Measurements from ENCODE around the gene UFM1. TPM values are rescaled to one million over a fixed set of nuclear protein-coding genes. Genes with fewer than 3 reads are reported as not detected.

UFM1 gene
- total and polyA plus RNA-seq, 2 donors (not counting 3 experiments of a cell fraction or from before 2014, with no cell fraction given) = 16.8 to 51.5 TPM

GRCh38 chr13:38376546-38376945, 26.9 kb downstream of the UFM1 start:
- H4K20me1 ChIP-seq (replicated peaks; ENCODE audit: control insufficient read depth, extremely low read depth, insufficient read depth, low read length) = no peaks in the 10 kb centered on the region
- H3K9me1 ChIP-seq (replicated peaks; ENCODE audit: control insufficient read depth, extremely low read depth, insufficient read depth, low read length) = no peaks in the 10 kb centered on the region
- peaks cover 2 to 5% of the 10 kb centered on the region in 2 experiments for H3K27me3 ChIP-seq (ENCODE audit: control insufficient read depth in 2 of 2, insufficient read depth in 2 of 2, low read length in 2 of 2)
- no peaks in the 10 kb centered on the region for H3K9me3 ChIP-seq (replicated peaks; ENCODE audit: control insufficient read depth, insufficient read depth, low read length)
- POLR2A ChIA-PET = no interaction called here
- no peak overlapping the region for H3K4me3 ChIP-seq (replicated peaks in 1 of 3; ENCODE audit: insufficient read depth in 1 of 3, low read depth in 1 of 3, low read length in 3 of 3)
- no peaks in the 10 kb centered on the region for H3K36me3 ChIP-seq (ENCODE audit: control insufficient read depth in 2 of 2, extremely low read depth in 1 of 2, insufficient read depth in 2 of 2, low read length in 2 of 2)
- H3K27ac ChIP-seq (ENCODE audit: insufficient read depth, low read depth, low read length) = no peak overlapping the region
- H3K9ac ChIP-seq (replicated peaks; ENCODE audit: extremely low read depth, insufficient read depth, low read length) = no peak overlapping the region
- CTCF ChIA-PET = no interaction called here
- no TSS peak for BruUV-seq (replicated peaks)
- H3K4me2 ChIP-seq (ENCODE audit: insufficient read depth, low read length) = no peak overlapping the region
- H3K4me1 ChIP-seq (ENCODE audit: control insufficient read depth, extremely low read depth, insufficient read depth, low read length) = no peaks in the 10 kb centered on the region
- intact Hi-C loops (cut with micrococcal nuclease) = no loop called here
- no peak for TF ChIP-seq POLR2AphosphoS5 (IDR thresholded peaks at IDR 0.05; ENCODE audit: insufficient read depth, low read depth, low read length)
- TF ChIP-seq, protein P1, sequence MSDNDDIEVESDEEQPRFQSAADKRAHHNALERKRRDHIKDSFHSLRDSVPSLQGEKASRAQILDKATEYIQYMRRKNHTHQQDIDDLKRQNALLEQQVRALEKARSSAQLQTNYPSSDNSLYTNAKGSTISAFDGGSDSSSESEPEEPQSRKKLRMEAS (IDR thresholded peaks at IDR 0.05; ENCODE audit: insufficient read depth, insufficient read length) = no peak
- no peak for TF ChIP-seq MYC (IDR thresholded peaks at IDR 0.05; ENCODE audit: low read depth, low read length)
- DNase-seq (ENCODE audit: low read depth, low spot score) (no peak), FAIRE-seq (no peak)
- H2AFZ ChIP-seq (ENCODE audit: low read depth, low read length) = no peak overlapping the region
- dilution Hi-C loops (cut with MboI; ENCODE audit: extremely low pct_ligation_motif_present, low sequenced_read_pairs) = no loop called here
- no peaks in the 10 kb centered on the region for H3K79me2 ChIP-seq (ENCODE audit: control insufficient read depth, insufficient read depth, low read length)

DNA sequence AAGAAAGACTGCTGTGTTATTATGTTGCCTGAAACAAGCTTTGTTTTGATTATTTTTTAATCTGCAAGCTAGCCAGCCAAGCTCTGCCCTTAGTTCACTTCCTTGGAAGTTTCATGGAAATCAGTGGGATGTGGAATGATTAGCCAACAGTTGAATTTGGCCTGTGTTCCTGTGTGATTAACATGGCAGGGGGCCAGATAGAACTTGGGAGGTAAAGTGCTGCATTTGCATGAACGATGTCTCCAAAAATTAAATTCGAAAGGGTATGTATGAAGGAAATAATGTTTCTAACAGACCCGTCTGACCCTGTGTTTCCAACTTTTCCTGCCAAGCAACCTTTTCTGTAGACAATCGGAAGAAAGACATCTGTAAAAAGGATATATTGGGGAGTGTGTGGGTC, 32.2 kb downstream of the UFM1 start:
- intact Hi-C loops (cut with micrococcal nuclease) = no loop called here
- CTCF ChIA-PET = interaction anchor here (0.6 kb wide), 1 partner anchor 67 kb away, joined by 3 read pairs; no protein-coding TSS in a partner anchor
- Histone ChIP-seq H4K20me1 (replicated peaks; ENCODE audit: control insufficient read depth, extremely low read depth, insufficient read depth, low read length) (no peaks in the 10 kb centered on the region), H2AFZ (ENCODE audit: low read depth, low read length) (no peak overlapping the region), H3K27me3 (ENCODE audit: control insufficient read depth in 2 of 2, insufficient read depth in 2 of 2, low read length in 2 of 2) (peaks cover 0 to 2% of the 10 kb centered on the region in 2 experiments), H3K4me3 (replicated peaks in 1 of 3; ENCODE audit: insufficient read depth in 1 of 3, low read depth in 1 of 3, low read length in 3 of 3) (no peak overlapping the region), H3K4me2 (ENCODE audit: insufficient read depth, low read length) (no peak overlapping the region), H3K9ac (replicated peaks; ENCODE audit: extremely low read depth, insufficient read depth, low read length) (no peak overlapping the region), H3K27ac (ENCODE audit: insufficient read depth, low read depth, low read length) (no peak overlapping the region), H3K9me1 (replicated peaks; ENCODE audit: control insufficient read depth, extremely low read depth, insufficient read depth, low read length) (no peaks in the 10 kb centered on the region), H3K4me1 (ENCODE audit: control insufficient read depth, extremely low read depth, insufficient read depth, low read length) (no peaks in the 10 kb centered on the region), H3K79me2 (ENCODE audit: control insufficient read depth, insufficient read depth, low read length) (no peaks in the 10 kb centered on the region), H3K36me3 (ENCODE audit: control insufficient read depth in 2 of 2, extremely low read depth in 1 of 2, insufficient read depth in 2 of 2, low read length in 2 of 2) (no peaks in the 10 kb centered on the region), H3K9me3 (replicated peaks; ENCODE audit: control insufficient read depth, insufficient read depth, low read length) (no peaks in the 10 kb centered on the region)
- TF ChIP-seq GATA2 (IDR thresholded peaks at IDR 0.05; ENCODE audit: insufficient read depth, insufficient read length, low read depth, low read length) (no peak), FOS (IDR thresholded peaks at IDR 0.05; ENCODE audit: borderline replicate concordance, insufficient read depth, low read length) (no peak), MYC (IDR thresholded peaks at IDR 0.05; ENCODE audit: low read depth, low read length) (no peak), EZH2 (IDR thresholded peaks at IDR 0.05; ENCODE audit: borderline replicate concordance, low read depth, low read length, severe bottlenecking) (no peak), POLR2A (IDR thresholded peaks at IDR 0.05; ENCODE audit: low read depth, low read length) (no peak), POLR2AphosphoS5 (IDR thresholded peaks at IDR 0.05; ENCODE audit: insufficient read depth, low read depth, low read length) (no peak), JUN (IDR thresholded peaks at IDR 0.05; ENCODE audit: borderline replicate concordance, insufficient read depth, insufficient read length, low read depth) (no peak)
- TF ChIP-seq, protein P2, sequence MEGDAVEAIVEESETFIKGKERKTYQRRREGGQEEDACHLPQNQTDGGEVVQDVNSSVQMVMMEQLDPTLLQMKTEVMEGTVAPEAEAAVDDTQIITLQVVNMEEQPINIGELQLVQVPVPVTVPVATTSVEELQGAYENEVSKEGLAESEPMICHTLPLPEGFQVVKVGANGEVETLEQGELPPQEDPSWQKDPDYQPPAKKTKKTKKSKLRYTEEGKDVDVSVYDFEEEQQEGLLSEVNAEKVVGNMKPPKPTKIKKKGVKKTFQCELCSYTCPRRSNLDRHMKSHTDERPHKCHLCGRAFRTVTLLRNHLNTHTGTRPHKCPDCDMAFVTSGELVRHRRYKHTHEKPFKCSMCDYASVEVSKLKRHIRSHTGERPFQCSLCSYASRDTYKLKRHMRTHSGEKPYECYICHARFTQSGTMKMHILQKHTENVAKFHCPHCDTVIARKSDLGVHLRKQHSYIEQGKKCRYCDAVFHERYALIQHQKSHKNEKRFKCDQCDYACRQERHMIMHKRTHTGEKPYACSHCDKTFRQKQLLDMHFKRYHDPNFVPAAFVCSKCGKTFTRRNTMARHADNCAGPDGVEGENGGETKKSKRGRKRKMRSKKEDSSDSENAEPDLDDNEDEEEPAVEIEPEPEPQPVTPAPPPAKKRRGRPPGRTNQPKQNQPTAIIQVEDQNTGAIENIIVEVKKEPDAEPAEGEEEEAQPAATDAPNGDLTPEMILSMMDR (IDR thresholded peaks at IDR 0.05; ENCODE audit: extremely low read depth in 1 of 2, insufficient read depth in 1 of 2, low read depth in 1 of 2, low read length in 2 of 2) = no peak
- TF ChIP-seq, protein P1 (IDR thresholded peaks at IDR 0.05; ENCODE audit: insufficient read depth, insufficient read length) = no peak
- dilution Hi-C loops (cut with MboI; ENCODE audit: extremely low pct_ligation_motif_present, low sequenced_read_pairs) = no loop called here
- POLR2A ChIA-PET = no interaction called here
- BruUV-seq (replicated peaks) = no TSS peak
- FAIRE-seq = no peak
- DNase-seq (ENCODE audit: low read depth, low spot score) = no peak

Measured in endothelial cell of umbilical vein (primary cell).